ENCODE results near the gene SLC1A2.

Gene SLC1A2

GRCh38 chr11:35360055-35360530 is 59.3 kb downstream of the SLC1A2 start:
- no peak overlapping the region for H3K4me3 ChIP-seq (replicated peaks; ENCODE audit: insufficient read depth, low read length)
- peaks cover 4% of the 10 kb centered on the region for H3K27me3 ChIP-seq (ENCODE audit: insufficient read depth, poor library complexity, severe bottlenecking)
- DNase-seq (ENCODE audit: low read depth in 1 of 2, low spot score in 1 of 2) = no peak
- H3K27ac ChIP-seq (replicated peaks) = no peak overlapping the region
- TF ChIP-seq GABPA (IDR thresholded peaks at IDR 0.05; ENCODE audit: low read depth) (no peak), SPI1 (IDR thresholded peaks at IDR 0.05; ENCODE audit: borderline replicate concordance, low read depth) (no peak), CTCF (IDR thresholded peaks at IDR 0.05; ENCODE audit: insufficient read depth, low read length) (no peak)

GRCh38 chr11:35359321-35360054 is 59.9 kb downstream of the SLC1A2 start:
- DNase-seq (ENCODE audit: low read depth in 1 of 2, low spot score in 1 of 2) = no peak
- TF ChIP-seq SPI1 (IDR thresholded peaks at IDR 0.05; ENCODE audit: borderline replicate concordance, low read depth) (no peak), POLR2AphosphoS5 (IDR thresholded peaks at IDR 0.05; ENCODE audit: low read depth) (no peak), GABPA (IDR thresholded peaks at IDR 0.05; ENCODE audit: low read depth) (no peak), REST (IDR thresholded peaks at IDR 0.05; ENCODE audit: insufficient replicate concordance, low read depth) (no peak), CTCF (IDR thresholded peaks at IDR 0.05; ENCODE audit: insufficient read depth, low read length) (no peak)
- Histone ChIP-seq H3K27ac (replicated peaks) (no peak overlapping the region), H3K4me3 (replicated peaks; ENCODE audit: insufficient read depth, low read length) (no peak overlapping the region), H3K27me3 (ENCODE audit: insufficient read depth, poor library complexity, severe bottlenecking) (peaks cover 4% of the 10 kb centered on the region)

GRCh38 chr11:35358391-35358790 is 61.0 kb downstream of the SLC1A2 start:
- Histone ChIP-seq H3K27ac (replicated peaks) (no peak overlapping the region), H3K4me3 (replicated peaks; ENCODE audit: insufficient read depth, low read length) (no peak overlapping the region), H3K27me3 (ENCODE audit: insufficient read depth, poor library complexity, severe bottlenecking) (peaks cover 4% of the 10 kb centered on the region)
- TF ChIP-seq CTCF (IDR thresholded peaks at IDR 0.05; ENCODE audit: insufficient read depth, low read length) (no peak), POLR2AphosphoS5 (IDR thresholded peaks at IDR 0.05; ENCODE audit: low read depth) (no peak), REST (IDR thresholded peaks at IDR 0.05; ENCODE audit: insufficient replicate concordance, low read depth) (no peak), SPI1 (IDR thresholded peaks at IDR 0.05; ENCODE audit: borderline replicate concordance, low read depth) (no peak), GABPA (IDR thresholded peaks at IDR 0.05; ENCODE audit: low read depth) (no peak)
- no peak for DNase-seq (ENCODE audit: low read depth in 1 of 2, low spot score in 1 of 2)
